Parathyroid adenoma (tissue), 2 donors: ENCODE results near the gene DNM3.

ENCODE experiments used
- H2AFZ ChIP-seq: fragments of 300-600 bp; sonication (generic); one replicate; pipeline ENCODE4 v1.7.0; 2017; ENCODE audit warnings: antibody characterized with exemption, mild to moderate bottlenecking
- H3K27ac ChIP-seq: fragments of 300-600 bp; sonication (generic); one replicate; pipeline ENCODE4 v1.7.0; 2017
- H3K27me3 ChIP-seq: fragments of 300-600 bp; sonication (generic); one replicate; pipeline ENCODE4 v1.7.0; 2017; ENCODE audit warnings: low read length; ENCODE audit not compliant: control insufficient read depth, insufficient read depth
- H3K36me3 ChIP-seq: fragments of 300-600 bp; sonication (generic); one replicate; pipeline ENCODE4 v1.7.0; 2017; ENCODE audit warnings: low read length; ENCODE audit not compliant: control insufficient read depth, insufficient read depth
- H3K4me1 ChIP-seq: fragments of 300-600 bp; sonication (generic); one replicate; pipeline ENCODE4 v1.7.0; 2017; ENCODE audit warnings: control low read depth
- H3K4me2 ChIP-seq: fragments of 300-600 bp; sonication (generic); one replicate; pipeline ENCODE4 v1.7.0; 2017; ENCODE audit warnings: low read length
- H3K4me3 ChIP-seq: fragments of 300-600 bp; sonication (generic); one replicate; pipeline ENCODE4 v1.7.0; 2017; ENCODE audit warnings: low read depth, low read length
- H3K79me2 ChIP-seq: fragments of 300-600 bp; sonication (generic); one replicate; pipeline ENCODE4 v1.7.0; 2017; ENCODE audit warnings: control low read depth
- H3K9ac ChIP-seq: fragments of 300-600 bp; sonication (generic); one replicate; pipeline ENCODE4 v1.7.0; 2017; ENCODE audit warnings: mild to moderate bottlenecking
- H3K9me3 ChIP-seq: fragments of 300-600 bp; sonication (generic); one replicate; pipeline ENCODE4 v1.7.0; 2017; ENCODE audit warnings: low read length; ENCODE audit not compliant: control insufficient read depth
- TF ChIP-seq, protein P1 (sequence below): fragments of 300-600 bp; sonication (generic); IDR thresholded peaks from one replicate; pipeline ENCODE4 v1.7.0; 2017; ENCODE audit warnings: antibody characterized with exemption, mild to moderate bottlenecking
- donor health status: primary hyperparathyroidism.

Gene DNM3

GRCh38 chr1:171849245-171849898 lies 8.1 kb downstream of the DNM3 start:
- Histone ChIP-seq H3K36me3 (no peaks in the 10 kb centered on the region), H3K79me2 (no peaks in the 10 kb centered on the region), H3K9ac (no peak overlapping the region), H3K4me3 (no peak overlapping the region), H3K4me1 (no peaks in the 10 kb centered on the region), H3K27me3 (no peaks in the 10 kb centered on the region), H3K27ac (no peak overlapping the region), H3K4me2 (no peak overlapping the region), H2AFZ (no peak overlapping the region), H3K9me3 (no peaks in the 10 kb centered on the region)
- TF ChIP-seq, protein P1, sequence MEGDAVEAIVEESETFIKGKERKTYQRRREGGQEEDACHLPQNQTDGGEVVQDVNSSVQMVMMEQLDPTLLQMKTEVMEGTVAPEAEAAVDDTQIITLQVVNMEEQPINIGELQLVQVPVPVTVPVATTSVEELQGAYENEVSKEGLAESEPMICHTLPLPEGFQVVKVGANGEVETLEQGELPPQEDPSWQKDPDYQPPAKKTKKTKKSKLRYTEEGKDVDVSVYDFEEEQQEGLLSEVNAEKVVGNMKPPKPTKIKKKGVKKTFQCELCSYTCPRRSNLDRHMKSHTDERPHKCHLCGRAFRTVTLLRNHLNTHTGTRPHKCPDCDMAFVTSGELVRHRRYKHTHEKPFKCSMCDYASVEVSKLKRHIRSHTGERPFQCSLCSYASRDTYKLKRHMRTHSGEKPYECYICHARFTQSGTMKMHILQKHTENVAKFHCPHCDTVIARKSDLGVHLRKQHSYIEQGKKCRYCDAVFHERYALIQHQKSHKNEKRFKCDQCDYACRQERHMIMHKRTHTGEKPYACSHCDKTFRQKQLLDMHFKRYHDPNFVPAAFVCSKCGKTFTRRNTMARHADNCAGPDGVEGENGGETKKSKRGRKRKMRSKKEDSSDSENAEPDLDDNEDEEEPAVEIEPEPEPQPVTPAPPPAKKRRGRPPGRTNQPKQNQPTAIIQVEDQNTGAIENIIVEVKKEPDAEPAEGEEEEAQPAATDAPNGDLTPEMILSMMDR, result no peak

DNA sequence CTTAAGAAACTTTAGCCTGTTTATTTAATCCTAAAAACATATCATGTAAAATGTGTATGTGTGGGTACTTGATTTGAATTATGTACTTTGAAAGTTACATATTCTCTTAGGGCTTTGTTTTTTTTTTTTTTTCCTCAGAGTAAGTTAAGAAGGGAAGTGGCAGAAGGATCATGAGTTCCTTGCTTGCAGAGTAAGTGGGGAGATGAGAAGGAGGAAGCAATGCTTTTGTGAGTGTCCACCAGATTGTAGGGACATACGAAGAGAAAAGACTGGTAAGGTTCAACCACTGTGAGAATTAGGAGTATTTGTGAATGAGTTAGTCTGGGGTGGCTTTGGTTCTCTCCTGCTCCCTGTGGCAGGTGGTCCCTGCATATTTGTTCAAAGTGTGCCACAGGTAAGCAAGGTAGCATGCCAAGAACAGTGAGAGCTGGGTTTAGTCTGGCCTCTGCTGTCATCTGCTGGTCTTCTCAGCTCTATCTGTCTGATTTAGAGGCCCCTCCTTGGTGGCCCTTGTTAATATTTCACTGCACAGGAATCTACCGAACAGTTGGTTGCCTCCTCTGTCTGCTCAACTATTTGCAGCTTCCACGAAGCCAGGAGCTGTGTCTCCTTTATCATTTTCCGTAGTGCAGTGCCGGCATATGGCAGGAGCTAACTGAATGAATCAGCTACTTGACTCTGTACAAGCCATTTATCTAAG lies 9.5 kb downstream of the DNM3 start:
- Histone ChIP-seq H3K27ac (no peak overlapping the region), H3K4me3 (no peak overlapping the region), H3K9ac (no peak overlapping the region), H3K4me1 (no peaks in the 10 kb centered on the region), H3K27me3 (no peaks in the 10 kb centered on the region), H3K79me2 (no peaks in the 10 kb centered on the region), H2AFZ (no peak overlapping the region), H3K36me3 (no peaks in the 10 kb centered on the region), H3K4me2 (no peak overlapping the region), H3K9me3 (no peaks in the 10 kb centered on the region)
- TF ChIP-seq, protein P1, result no peak

DNA sequence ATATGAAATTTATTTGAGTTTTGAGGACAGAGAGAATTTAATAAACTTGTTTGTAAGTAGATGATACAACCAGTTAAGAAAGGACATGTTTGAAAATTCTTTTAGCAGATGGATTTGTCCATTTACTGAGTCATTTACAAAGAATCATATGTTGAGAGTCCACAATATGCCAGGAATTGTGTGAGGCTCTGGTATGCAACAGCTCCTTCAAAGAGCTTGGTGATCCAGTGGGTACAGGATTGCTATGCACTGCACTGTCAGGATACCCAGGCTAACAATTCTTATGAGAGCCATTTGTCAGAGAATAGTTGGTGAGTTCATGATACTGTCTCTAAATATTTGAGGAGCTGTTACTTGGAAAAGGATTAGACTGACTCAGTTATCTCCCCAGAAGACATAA lies 11.0 kb downstream of the DNM3 start:
- TF ChIP-seq, protein P1, result no peak
- no peak overlapping the region for H3K27ac ChIP-seq
- H3K36me3 ChIP-seq, result no peaks in the 10 kb centered on the region
- H3K4me1 ChIP-seq, result no peaks in the 10 kb centered on the region
- no peak overlapping the region for H3K4me3 ChIP-seq
- H3K9me3 ChIP-seq, result no peaks in the 10 kb centered on the region
- no peaks in the 10 kb centered on the region for H3K79me2 ChIP-seq
- no peaks in the 10 kb centered on the region for H3K27me3 ChIP-seq
- H3K9ac ChIP-seq, result no peak overlapping the region
- no peak overlapping the region for H2AFZ ChIP-seq
- no peak overlapping the region for H3K4me2 ChIP-seq

DNA sequence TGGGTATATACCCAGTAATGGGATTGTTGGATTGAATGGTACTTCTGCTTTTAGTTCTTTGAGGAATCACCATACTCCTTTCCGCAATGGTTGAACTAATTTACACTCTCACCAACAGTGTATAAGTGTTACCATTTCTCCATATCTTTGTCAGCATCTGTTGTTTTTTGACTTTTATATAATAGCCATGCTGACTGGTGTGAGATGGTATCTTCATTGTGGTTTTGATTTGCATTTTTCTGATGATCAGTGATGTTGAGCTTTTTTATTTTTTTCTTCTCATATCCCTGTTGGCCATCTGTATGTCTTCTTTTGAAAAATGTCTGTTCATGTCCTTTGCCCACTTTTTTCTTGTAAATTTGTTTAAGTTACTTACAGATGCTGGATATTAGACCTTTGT lies 14.1 kb downstream of the DNM3 start:
- no peaks in the 10 kb centered on the region for H3K79me2 ChIP-seq
- H3K4me2 ChIP-seq, result no peak overlapping the region
- H3K27ac ChIP-seq, result no peak overlapping the region
- no peak overlapping the region for H2AFZ ChIP-seq
- H3K27me3 ChIP-seq, result no peaks in the 10 kb centered on the region
- no peaks in the 10 kb centered on the region for H3K9me3 ChIP-seq
- H3K4me3 ChIP-seq, result no peak overlapping the region
- TF ChIP-seq, protein P1, result no peak
- no peaks in the 10 kb centered on the region for H3K36me3 ChIP-seq
- no peaks in the 10 kb centered on the region for H3K4me1 ChIP-seq
- no peak overlapping the region for H3K9ac ChIP-seq

GRCh38 chr1:171858696-171859095 lies 17.4 kb downstream of the DNM3 start:
- Histone ChIP-seq H3K4me1 (no peaks in the 10 kb centered on the region), H2AFZ (no peak overlapping the region), H3K79me2 (no peaks in the 10 kb centered on the region), H3K36me3 (no peaks in the 10 kb centered on the region), H3K27ac (no peak overlapping the region), H3K27me3 (no peaks in the 10 kb centered on the region), H3K9ac (no peak overlapping the region), H3K4me2 (no peak overlapping the region), H3K4me3 (no peak overlapping the region), H3K9me3 (no peaks in the 10 kb centered on the region)
- TF ChIP-seq, protein P1, result no peak
